Activated gamma-delta T cell treated with anti-CD3 and anti-CD28 coated beads, Interleukin-2, amount 50 U/mL, for 16 hours (primary cell): Measurements from ENCODE around the gene LMAN2L.

Source experiments
- DNase-seq: peaks from one replicate; pipeline ENCODE4 v3.0.0-alpha.2; 2020; ENCODE audit warnings: low read depth

Gene LMAN2L

DNA sequence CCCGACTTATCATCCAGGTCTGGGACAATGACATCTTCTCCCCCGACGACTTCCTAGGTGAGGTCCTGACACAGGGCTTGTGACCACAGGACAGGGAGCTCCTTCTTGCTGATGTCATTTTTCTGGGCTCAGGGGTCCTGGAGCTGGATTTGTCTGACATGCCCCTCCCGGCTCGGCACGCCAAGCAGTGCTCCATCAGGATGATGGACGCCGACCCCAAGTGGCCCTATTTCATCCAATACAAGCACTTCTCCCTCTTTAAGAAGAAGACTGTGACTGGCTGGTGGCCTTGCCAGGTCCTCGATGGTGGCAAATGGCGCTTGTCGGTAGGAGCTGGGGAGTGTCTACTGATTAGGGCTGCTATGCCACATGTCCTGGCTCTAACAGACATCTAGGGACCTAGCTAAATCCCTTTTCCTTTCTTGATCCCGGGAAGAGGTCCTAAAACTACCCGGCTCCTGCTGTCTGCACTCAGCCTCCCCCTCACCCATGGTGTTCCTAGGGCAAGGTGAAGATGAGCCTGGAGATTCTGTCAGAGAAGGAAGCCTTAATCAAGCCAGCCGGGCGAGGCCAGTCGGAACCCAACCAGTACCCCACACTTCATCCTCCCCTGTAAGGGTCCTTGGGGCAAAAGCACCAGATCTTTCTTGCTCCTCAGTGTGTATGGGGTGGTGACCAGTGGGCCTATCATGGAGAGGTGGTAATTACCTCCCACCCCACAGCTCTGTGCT, 36.7 kb downstream of the LMAN2L start:
- no peak for DNase-seq

- no peak for DNase-seq
Observed at GRCh38 chr2:96702098-96702785, 37.6 kb downstream of the LMAN2L start.

DNA sequence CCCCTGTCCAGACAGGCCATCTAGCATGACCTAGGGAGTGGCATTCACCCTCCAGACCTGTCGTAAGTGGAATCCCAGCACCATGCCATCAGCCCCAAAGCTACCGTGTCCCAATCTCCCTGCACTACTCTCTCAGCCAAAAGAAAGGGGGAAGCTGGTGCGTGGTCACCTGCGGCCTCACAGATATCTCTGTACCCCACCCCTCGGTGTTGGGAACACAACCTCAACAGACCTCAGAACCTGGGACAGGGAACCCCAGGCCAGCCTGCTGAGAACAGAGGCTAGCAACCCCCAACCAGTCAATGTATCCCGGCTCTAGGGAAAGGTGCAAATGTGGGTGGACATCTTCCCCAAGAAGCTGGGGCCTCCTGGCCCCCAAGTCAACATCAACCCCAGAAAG, 38.2 kb downstream of the LMAN2L start:
- no peak for DNase-seq

DNA sequence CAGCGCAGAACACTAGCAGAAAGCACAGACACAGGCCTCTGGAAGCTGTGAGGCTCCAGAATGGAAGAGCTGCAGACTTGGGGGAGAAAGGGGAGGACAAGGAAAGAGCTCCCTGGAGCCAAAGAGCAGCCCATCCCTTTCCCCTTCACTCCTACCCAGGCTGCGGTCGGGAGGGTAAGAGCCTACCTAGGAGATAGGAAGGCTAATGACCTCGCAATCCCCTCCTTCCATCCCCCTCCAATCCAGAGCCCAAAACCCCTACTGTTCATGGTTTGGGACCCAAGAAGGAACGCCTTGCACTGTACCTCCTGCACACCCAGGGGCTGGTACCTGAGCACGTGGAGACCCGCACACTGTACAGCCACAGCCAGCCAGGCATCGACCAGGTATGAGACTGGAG, 39.8 kb downstream of the LMAN2L start:
- no peak for DNase-seq

GRCh38 chr2:96699621-96700020, 40.2 kb downstream of the LMAN2L start:
- no peak for DNase-seq

DNA sequence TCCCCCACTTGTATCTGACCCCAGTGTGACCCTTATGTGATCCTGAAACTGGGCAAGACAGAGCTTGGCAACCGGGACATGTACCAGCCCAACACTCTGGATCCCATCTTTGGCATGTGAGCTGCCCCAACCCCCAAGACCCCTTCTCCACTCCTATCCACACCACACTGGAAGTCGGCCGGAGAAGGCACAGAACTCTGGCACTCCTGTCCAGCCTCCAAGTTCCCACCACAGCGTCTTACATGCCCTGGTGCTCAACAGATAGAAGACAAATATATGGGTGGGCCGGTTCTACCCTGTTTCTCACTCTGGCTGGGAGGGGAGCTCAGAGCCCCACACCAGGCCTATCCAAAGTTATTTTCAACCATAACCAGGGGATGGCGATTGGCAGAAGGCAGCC, 40.8 kb downstream of the LMAN2L start:
- DNase-seq = no peak

DNA sequence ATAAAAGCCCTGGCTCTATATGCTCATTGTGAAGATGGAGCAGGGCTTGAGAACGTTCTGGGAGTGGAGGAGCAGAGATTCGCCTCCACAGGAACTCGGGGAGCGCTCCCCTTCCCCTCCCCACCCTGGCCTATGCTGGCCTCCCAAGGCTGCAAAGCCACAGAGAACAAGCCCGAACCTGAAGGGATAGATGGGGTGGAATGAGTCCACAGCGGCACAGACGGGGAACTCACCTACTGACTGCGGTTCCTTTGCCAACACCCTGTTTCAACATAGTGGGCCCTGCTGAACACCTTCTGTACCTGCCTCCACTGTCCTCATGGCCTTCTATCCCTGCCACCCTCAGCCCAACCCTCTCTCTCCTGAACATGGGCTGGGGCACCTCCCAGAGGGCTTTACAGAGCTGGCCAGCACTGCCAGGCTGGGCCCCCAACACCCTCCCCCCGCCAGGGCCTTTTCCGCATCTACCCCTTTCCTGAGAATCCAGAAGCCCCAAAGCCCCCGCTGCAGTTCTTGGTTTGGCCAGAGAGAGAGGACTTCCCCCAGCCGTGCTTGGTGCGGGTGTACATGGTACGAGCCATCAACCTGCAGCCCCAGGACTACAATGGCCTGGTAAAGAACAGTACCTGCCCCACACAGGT, 41.5 kb downstream of the LMAN2L start:
- DNase-seq = no peak

GRCh38 chr2:96697476-96697875, 42.4 kb downstream of the LMAN2L start:
- no peak for DNase-seq

- no peak for DNase-seq
Observed at GRCh38 chr2:96695602-96696001, 44.3 kb downstream of the LMAN2L start.

- no peak for DNase-seq
Observed at GRCh38 chr2:96694816-96695455, 44.9 kb downstream of the LMAN2L start.

DNA sequence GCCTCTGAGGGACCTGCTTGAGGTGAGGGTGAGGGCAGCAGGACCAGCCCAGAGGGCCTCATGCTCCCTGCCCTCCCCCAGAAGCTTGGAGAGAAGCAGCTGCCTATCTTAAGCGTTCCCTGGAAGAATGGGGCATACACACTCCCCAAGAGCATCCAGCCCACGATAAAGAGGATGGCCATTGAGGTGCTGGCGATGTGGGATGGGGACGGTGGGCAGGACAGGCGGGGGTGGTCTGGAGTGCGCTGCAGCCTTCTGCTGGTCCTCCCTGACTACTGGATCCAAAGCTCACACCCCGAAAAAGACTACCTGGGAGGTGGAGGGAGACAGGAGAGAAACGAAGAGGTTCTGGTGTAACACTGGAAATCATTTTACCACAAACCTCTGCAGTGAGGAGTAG, 45.6 kb downstream of the LMAN2L start:
- DNase-seq = no peak

DNA sequence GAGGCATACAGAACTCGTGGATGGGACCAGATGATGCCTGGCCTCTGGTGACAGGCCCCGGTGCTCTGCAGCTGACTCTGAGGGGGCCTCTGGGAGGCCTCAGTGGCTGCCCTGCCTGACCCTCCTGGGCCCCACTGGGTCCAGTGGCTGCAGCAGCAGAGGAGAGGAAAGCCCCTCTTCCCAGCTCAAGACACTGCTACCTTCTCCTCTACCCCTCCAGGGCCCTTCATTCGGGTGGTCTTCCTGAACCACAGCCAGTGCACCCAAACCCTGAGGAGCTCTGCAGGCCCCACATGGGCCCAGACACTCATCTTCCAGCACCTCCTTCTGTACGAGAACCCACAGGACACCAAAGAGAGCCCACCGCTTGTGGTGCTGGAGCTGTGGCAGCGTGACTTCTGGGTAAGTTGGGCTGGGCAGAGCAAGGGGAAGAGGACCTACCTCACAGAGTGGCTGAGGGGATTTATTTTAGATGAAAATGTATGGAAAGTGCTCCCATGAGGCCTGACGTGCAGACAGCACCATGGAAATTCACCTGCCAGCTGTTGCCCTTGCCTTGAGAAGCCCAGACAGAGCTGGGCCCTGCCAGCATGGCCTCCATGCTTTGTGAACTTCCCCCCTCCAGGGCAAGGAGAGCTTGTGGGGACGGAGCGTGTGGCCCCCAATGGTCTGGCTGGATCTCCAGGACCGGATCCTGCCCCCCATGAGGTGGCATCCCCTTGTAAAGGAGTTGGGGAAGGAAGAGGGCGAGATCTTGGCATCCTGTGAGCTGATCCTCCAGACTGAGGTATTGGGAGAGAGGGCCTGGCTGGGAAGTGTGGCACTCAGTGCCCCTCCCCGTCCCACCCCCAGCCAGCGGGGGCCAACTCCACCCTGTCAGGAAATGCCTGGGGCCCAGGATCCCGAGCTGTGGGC, 46.3 kb downstream of the LMAN2L start:
- DNase-seq = no peak

DNA sequence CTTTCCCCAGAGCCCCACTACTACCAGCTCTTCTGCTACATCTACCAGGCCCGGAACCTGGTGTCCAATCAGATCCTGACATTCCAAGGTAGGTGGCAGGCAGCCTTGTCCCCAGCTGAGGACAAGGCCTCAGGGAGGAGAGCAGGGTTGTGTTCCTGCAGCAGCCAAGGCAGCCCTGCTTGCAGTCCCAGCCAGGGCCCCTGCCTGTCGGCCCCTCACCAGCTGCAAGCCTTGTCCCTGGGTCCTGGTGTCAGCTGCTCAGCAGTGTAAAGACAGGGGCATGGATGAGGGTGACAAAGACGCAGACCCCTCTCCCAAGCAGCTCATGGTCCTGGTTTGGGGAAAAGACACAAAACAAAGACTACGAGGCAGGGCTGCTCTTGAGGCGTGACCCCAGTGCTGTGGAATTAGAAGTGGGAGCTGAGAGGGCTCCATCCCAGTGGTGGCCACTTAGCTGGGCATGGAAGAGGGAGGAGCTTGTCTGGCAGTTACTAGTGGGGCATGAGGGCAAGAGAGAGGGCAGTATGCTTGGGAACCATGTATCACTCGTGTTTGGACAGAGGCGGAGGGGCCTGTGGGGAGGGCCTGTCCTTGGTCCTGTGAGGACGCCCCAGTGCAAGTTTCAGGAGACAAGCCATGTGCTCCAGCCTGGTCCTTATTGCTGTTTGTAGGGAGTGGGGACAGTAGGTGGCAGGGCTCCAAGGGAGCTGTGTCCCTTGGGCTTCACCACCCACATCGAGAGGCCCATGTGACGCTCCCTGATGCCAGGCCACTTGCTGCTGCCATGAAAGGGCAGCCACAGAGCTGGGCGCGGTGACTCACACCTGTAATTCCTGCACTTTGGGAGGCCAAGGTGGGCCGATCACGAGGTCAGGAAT, 47.5 kb downstream of the LMAN2L start:
- DNase-seq = no peak

DNA sequence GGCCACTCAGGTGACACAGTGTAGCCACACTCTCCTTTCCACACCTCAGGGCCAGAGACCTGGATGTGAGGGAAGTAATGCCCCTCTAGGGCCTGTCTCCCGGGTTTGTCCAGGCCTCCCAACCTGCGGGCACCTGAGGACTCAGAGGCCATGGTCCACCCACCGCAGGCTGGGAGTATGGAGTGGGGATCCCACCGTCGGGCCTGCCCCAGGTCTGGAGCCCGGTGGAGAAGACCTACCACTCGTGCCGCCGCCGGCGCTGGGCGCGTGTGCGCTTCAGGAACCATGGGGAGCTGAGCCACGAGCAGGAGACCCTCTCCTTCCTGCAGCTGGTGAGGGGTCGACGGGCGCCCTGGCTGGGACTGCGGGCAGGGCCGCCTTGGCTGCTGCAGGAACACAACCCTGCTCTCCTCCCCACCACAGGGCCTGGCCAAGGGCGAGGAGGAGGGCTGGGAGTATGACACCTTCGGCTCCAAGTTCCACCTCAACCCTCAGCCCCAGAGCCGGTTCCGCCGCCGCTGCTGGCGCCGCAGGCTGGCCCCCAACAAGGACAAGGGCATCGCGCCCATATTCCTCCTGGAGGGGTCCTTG, 48.7 kb downstream of the LMAN2L start:
- no peak for DNase-seq

DNA sequence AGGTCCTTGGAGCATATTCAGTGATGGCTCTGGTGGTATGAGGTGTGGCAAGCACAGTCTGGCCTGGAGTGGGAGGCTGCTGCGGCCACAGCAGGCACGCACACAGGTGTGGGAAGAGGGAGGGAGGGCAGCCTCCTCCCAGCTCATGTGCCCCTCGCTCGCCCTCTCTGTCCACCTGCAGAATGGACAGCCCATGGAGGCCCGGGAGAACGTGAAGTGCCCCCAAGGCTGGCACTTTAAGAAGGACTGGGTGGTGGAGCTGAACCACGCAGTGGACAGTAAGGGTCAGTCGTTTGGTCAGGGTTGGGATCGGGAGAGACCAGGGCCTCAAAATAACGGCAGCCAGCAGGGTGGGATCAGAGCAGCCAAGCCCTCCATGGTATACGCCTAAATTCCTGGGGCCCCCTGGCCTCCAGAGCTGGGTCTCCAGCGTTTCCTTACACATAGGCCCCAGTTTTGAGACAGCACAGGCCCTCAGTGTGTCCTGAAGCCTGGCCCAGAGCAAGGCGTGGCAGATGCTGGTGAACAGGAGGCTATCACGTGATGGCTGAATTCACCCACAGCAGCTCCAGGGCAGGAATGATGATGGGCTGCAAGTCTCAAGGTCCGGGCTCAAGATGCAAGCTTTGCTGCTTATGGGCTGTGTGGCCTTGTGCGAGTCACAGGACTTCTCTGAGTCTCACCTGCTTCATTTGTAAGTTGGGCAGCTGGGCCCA, 49.4 kb downstream of the LMAN2L start:
- no peak for DNase-seq

- no peak for DNase-seq
Observed at GRCh38 chr2:96689431-96689991, 50.4 kb downstream of the LMAN2L start.

GRCh38 chr2:96688649-96689430, 51.0 kb downstream of the LMAN2L start:
- no peak for DNase-seq
